HT1080 (cell line): Measurements from ENCODE around the gene SYNGR2. TPM values are rescaled to one million over a fixed set of nuclear protein-coding genes. Genes with fewer than 3 reads are reported as not detected.

ENCODE experiments used
- DNase-seq: peaks from one replicate; pipeline ENCODE4 v3.0.0-alpha.2; 2015; ENCODE audit warnings: low read depth
- polyA plus RNA-seq, 2 experiments: library from polyadenylated mRNA; depleted of rRNA; stranded (reverse); fragments of >200 nt; gene quantifications; 2 replicates each; pipeline ENCODE4 v1.2.3, GENCODE V29; 2015
- total RNA-seq: library from RNA; depleted of rRNA; stranded (reverse); fragments of >200 nt; shearing (Covaris generic); gene quantifications from 2 replicates; pipeline ENCODE4 v1.2.3, GENCODE V29; 2014; rRNA removed

SYNGR2 gene
- total RNA-seq: 49.5 and 62.1 TPM in 2 replicates
- polyA plus RNA-seq (2015; cell fraction: cytosol; rRNA removed): 44.3 and 63.5 TPM in 2 replicates
- 28.1 and 32.8 TPM in 2 replicates for polyA plus RNA-seq (2015; cell fraction: nucleus; rRNA removed)

- peak; percentile 61 for DNase-seq
Measured at GRCh38 chr17:78168242-78168902, at the start of gene SYNGR2. Gene SYNGR2, plus strand, starts transcription at chr17:78168581. Its CDS starts 36 bp downstream, at chr17:78168617.

- DNase-seq: no peak
Measured at GRCh38 chr17:78118801-78119241, 49.6 kb upstream of the SYNGR2 start.

- no peak for DNase-seq
Measured at GRCh38 chr17:78120537-78120936, 47.8 kb upstream of the SYNGR2 start.

- no peak for DNase-seq
Measured at GRCh38 chr17:78120971-78121800, 47.2 kb upstream of the SYNGR2 start.

- no peak for DNase-seq
Measured at GRCh38 chr17:78121801-78122215, 46.6 kb upstream of the SYNGR2 start.

- no peak for DNase-seq
Measured at GRCh38 chr17:78122216-78122930, 46.0 kb upstream of the SYNGR2 start.

GRCh38 chr17:78122931-78123249, 45.5 kb upstream of the SYNGR2 start:
- no peak for DNase-seq

GRCh38 chr17:78123258-78123929, 45.0 kb upstream of the SYNGR2 start:
- DNase-seq: no peak

- no peak for DNase-seq
Measured at GRCh38 chr17:78124081-78124835, 44.1 kb upstream of the SYNGR2 start.

GRCh38 chr17:78124836-78125137, 43.6 kb upstream of the SYNGR2 start:
- DNase-seq: no peak

GRCh38 chr17:78125138-78125913, 43.1 kb upstream of the SYNGR2 start:
- no peak for DNase-seq

- DNase-seq: no peak
Measured at GRCh38 chr17:78125976-78126894, 42.1 kb upstream of the SYNGR2 start.

- no peak for DNase-seq
Measured at GRCh38 chr17:78126895-78127238, 41.5 kb upstream of the SYNGR2 start.

- no peak for DNase-seq
Measured at GRCh38 chr17:78127239-78127887, 41.0 kb upstream of the SYNGR2 start.

GRCh38 chr17:78127888-78128550, 40.4 kb upstream of the SYNGR2 start:
- DNase-seq: no peak

GRCh38 chr17:78128551-78129350, 39.6 kb upstream of the SYNGR2 start, which contains the start of gene TMC6:
Gene TMC6, minus strand, starts transcription at chr17:78128755. Its CDS starts 1,923 bp downstream, at chr17:78126832.
- DNase-seq: no peak
